ENCODE measurements around the gene ENOX2.
"Not testable (repeated sequence)": the region's sequence is repeated elsewhere in the genome, so short reads cannot be mapped to it uniquely, and the experiment has no call there.

The ENOX2 gene, protein sequence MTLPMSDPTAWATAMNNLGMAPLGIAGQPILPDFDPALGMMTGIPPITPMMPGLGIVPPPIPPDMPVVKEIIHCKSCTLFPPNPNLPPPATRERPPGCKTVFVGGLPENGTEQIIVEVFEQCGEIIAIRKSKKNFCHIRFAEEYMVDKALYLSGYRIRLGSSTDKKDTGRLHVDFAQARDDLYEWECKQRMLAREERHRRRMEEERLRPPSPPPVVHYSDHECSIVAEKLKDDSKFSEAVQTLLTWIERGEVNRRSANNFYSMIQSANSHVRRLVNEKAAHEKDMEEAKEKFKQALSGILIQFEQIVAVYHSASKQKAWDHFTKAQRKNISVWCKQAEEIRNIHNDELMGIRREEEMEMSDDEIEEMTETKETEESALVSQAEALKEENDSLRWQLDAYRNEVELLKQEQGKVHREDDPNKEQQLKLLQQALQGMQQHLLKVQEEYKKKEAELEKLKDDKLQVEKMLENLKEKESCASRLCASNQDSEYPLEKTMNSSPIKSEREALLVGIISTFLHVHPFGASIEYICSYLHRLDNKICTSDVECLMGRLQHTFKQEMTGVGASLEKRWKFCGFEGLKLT

DNA sequence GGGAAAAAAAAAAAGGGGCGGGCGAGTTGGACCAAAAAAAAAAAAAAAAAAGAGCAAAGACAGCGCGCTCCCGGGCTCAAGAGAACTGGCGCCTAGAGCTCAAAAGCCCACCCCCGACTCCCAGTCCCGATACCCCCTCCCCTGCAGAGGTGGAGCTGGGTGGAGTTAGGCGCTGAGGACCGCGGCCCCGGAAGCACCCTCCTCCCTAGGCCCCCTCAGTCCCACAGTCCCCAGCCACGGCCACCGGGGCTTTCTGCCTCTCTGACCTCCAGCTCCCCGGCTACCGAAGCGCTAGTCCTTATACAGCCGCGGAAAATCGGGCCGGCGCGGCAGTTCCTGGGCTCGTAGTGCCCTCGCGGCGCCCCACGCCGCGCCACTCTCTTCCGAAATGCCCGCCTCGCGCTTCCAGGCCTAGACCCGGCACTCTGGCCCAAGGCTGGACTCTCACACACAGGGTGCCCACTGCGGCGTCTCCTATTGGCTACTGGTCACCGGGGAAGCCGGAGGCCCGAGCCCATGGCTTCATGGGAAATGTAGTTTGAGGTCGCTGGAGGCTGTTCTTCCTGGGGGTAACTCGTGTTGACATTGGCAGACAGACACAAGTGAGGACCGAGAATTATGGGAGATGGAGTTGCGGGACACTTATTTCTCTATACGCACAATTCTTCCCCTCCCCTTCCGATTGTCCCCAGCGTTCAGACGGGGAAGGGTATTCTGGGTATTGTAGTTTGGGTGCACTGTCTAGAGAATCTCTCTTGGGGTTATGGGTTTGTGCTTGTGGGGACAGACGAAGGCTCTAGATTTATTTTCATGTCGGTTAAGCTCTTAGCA lies at the start of gene ENOX2:
TSS of gene ENOX2 (minus strand) at position 427 of the 831 bp plus-strand sequence. CDS start 199,993 bp downstream, outside the sequence.
- DNase-seq: peak; percentile 62 to 98 (median 91)

DNA sequence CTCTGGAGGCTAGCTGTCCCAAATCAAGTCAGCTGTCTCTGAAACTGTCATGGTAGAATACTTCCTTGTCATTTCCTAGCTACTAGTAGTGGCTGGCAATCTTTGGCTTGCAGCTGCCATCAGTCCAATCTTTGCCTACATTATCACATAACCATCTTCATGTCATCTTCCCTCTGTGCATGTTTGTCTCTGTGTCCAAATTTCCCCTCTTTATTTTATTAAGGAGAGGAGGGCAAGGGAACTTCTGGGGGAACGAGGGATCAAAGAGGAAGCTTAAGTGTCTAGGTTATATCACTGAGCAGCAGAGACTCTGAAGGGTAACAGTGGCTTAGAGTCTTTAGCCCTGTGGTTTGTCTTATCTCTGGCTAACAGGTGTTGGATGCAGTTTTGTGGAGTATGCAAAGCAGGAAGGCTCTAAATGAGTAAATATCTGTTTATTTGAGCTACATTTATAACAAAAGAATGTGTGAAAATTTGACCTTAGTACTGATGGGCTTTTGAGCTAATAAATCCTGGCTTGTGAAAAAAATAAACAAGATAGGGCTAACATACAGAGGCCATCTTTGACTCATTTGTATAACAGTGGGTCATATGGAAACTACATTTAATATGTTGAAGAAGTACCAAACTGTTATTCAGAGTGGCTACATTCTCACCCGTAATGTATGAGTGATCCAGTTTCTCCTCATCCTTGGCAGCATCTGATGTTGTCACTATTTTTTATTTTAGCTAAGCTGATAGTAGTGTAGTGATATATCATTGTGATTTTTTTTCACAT lies 49.4 kb upstream of the ENOX2 start:
- no peak for DNase-seq

DNA sequence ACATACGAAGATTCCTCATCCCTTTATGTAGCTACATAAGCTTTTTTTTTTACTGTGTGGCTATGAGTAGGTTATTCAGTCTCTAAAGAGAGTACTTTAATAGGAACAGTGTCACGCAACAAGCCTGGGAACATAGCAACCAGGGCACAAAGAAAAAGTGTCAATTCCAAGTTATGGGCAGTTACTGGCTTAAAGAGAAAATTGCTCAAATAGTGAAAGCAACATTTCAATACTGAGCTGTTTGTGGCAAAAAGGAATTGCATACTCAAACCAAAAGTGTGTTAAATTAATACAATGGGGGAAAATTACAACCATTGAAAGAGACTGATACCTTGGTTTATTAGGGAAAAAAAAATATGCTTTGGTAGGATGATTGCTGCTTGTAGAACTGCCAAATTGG lies 41.2 kb upstream of the ENOX2 start:
- no peak for DNase-seq

DNA sequence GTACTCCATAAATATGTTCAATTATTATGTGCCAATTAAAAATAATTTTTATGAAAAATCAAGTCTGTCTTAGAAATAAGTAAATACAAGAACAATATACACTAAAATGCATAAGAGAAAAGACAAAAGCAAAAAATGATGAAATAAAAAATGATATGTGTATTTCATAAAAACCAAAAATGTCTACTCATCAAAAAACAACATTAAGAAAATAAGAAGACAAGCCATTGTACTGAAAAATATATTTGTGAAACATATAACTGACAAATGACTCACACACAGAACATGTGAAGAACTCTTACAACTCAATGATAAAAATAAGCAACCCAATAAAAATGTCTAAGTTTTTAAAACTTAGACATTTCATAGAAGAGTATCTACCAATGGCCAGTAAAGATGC lies 34.1 kb upstream of the ENOX2 start:
- no peak for DNase-seq

DNA sequence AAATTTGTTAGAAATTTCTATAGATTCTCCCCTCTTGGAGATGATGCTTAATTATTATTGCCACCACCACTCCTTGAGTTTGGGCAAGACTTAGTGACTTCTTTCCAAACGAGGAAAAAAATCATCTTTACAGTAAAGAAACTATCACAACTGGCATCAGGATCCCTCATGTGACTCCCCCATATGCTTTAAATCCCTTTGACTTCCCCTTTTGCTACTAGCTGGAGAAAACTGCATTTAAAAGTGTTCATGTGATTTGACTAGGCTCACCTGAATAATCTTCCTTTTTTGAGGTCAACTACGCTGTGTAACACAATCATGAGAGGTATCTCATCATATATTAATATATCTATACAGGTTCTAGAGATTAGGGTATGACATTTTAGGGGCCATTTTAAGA lies 30.3 kb upstream of the ENOX2 start:
- DNase-seq: no peak

DNA sequence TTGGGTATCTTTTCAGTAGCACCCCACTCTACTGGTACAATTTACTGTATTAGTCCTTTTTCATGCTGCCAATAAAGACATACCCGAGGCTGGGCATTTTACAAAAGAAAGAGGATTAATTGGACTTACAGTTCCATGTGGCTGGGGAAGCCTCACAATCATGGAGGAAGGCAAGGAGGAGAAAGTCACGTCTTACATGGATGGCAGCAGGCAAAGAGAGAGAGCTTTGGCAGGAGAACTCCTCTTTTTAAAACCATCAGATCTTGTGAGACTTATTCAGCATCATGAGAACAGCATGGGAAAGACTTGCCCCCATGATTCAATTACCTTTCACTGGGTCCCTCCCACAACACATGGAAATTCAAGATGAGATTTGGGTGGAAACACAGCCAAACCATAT lies 17.4 kb upstream of the ENOX2 start:
- not testable (repeated sequence) for DNase-seq

DNA sequence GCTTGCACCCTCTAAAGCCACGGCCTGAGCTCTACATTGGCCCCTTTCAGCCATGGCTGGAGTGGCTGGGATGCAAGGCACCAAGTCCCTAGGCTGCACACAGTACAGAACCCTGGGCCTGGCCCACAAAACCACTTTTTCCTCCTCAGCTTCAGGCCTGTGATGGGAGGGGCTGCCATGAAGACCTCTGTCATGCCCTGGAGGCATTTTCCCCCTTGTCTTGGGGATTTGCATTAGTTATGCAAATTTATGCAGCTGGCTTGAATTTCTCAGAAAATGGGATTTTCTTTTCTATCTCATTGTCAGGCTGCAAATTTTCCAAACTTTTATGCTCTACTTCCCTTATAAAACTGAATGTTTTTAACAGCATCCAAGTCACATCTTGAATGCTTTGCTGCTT lies 16.7 kb upstream of the ENOX2 start:
- DNase-seq: not testable (repeated sequence)

DNA sequence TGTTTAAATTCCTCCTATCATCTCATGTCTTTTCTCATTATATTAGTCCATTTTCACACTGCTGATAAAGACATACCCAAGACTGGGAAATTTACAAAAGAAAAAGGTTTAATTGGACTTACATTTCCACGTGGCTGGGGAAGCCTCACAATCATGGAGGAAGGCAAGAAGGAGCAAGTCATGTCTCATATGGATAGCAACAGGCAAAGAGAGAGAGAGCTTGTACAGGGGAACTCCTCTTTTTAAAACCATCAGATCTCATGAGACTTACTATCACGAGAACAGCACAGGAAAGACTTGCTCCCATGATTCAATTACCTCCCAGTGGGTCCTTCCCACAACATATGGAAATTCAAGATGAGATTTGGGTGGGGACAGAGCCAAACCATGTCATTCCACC lies 15.5 kb upstream of the ENOX2 start:
- DNase-seq: not testable (repeated sequence)

DNA sequence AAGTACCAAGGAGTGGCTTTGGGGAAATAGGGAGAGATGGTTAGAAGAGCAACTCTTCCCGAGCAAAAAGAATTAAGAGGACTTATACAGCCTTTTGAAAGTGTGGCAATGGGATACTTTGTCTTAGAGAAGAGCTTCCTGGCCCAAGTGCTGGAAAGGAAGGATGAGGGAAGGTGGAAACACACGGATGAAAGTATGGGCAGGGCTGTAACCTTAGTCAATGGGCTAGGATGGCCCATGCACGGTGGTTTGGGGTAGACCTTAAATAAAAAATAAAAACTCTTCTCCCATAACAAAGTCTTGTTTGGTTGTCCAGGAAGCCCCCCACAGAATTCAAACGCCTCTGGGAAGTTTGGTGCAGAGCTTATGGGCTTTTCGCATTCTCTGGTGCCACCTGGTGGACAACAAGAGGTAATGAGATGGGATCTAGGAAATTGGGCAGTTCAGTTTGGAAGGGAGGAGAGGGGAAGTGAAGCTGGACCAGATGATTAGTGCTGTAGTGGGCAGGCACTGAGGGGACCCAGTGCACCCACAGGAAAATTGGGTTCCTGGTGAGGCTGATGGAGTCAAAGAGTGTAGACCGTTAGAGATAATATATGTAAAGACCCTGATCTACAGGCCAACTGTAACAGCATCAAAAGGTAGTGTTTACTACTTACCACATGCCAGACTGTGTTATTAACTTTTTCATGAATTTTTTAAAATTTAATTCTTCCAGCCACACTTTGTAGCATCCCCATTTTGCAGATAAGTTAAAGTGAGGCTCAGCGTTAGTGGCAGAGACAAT lies 13.8 kb upstream of the ENOX2 start:
- peak in 30 of 58 donors; percentile 0 to 38 (median 4) for DNase-seq

DNA sequence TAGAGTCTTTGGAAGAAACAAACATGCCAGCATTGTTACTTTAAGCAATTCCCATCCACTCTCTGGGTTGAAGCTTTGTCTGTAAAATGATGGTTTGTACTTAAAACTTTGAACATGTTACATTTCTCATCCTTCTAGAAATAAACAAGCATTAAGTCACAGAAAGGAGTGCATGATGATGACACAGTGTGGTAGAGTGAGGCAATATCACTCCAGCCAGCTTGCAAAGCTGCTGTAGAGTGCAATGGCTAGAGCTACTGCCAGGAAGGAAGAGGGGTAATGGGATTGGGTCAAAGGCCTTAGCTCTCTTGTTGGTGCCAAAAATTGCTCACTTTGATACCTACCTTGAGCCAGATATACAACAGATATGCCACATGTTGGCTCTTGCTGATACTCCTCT lies 12.3 kb upstream of the ENOX2 start:
- no peak for DNase-seq

DNA sequence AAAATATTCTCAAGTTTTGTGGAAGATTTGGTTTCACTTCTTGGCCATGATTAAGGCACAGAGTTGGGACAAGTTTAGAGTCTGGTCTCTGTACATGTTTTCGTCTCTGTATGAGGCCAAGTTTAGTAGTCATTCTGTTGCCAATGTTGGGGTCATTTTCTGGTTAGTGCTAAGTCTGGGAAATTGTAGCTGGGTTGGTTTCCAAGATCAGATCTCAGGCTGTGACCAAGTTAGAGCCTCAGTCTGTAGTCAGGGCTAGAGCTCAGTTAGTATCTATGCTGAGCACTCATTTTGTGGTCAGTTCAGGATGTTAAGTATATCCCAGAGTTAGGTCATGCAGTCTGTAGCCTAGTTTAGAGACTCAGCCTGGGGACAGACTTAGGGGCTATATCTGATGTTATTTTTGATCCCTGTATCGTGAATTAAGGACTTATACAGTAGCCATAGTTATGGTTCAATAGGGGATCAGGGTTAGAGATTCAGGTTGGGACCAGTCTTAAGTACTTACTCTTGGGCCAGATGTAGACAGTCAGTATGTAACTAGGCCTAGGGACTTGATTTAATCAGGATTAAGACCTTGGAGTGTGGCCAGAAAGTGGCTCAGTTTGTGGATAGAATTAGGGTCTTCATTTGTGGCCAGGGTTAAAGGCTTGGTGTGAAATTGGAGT lies 6.6 kb upstream of the ENOX2 start:
- DNase-seq: no peak

DNA sequence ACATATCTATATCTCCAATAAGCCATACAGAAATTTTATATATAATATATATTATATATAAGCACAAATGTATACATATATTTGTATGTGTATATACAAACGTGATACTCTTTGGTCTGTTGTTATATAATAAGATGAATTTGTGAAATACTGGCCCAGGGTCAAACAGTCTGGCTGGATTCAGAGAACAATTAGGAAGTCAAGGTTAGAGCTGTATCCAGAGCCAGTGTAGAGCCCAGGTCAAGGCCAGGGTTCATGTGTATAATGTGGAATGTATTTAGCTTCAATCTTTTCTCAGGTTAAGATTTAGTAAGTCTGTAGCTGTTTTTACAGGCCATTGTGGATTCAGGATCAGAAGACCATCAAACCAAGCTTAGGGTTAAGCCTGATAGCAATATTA lies 3.8 kb upstream of the ENOX2 start:
- no peak for DNase-seq

DNA sequence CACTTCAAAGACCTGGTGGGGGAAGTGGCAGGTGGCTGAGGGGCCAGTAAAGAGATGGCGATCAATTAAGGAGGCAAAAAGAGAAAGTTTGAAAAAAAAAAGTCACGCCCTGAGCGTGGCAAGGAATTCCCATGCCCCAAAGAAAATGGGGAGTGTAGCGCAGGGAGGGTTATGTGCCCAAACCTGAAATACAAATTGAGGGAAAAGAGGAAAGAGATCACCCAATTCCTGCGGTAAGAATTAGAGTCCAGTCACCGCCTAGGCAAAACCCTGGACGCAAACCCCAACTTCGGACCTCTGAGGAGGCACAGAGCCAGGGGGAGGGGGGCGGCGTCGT lies 595 bp downstream of the ENOX2 start:
- DNase-seq: no peak

DNA sequence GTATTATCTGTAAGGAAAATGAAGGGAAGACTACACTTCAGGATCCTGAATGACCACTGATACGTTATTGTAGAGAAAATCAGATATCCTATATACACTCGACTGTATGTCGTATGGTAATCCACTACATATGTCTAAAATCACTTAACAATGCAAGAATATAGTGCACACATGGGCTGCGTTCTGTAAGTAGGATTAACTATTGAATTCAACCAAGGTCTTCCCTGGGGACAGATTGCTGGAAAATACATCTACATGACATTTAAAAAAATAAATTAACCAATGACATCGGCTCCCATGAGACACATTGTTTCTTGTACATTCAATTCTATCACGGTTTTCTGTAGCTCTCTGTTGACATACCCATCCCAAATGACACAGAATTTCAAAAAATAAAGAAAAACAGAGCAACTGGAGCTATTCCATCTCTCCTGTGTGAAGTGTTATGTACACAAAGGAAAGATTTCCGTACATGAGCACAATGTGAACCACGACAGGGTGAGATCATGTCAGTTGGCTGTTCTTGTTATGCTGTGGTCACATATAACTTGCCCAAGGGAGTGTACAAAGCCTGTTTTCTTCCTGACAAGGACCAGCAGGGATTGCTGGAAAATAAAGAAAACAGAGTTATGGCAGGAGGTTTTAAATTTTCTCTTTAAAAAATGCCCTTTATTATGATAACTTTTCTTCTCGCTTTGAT lies 6.1 kb downstream of the ENOX2 start:
- peak in 1 of 58 donors; percentile 2 for DNase-seq

DNA sequence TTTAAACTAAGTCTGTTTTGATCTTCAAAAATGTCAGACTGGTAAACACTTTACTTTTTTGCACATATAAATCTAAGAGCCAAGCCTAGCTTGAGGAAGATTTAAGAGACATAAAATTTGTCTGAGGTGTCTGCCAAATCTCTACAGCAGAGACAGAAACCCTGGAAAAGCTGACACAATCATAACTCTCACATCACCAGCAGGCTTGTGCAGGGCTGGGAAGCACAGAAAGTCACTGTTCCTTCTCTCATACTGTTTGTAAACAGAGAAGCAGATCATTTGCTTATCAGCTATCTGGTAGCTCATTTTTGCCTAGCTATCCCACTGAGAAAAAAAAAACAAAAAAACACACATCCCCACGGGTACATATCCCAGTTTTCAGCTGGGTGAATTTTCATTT lies 7.0 kb downstream of the ENOX2 start:
- peak in 7 of 58 donors; percentile 0 to 13 (median 3) for DNase-seq

DNA sequence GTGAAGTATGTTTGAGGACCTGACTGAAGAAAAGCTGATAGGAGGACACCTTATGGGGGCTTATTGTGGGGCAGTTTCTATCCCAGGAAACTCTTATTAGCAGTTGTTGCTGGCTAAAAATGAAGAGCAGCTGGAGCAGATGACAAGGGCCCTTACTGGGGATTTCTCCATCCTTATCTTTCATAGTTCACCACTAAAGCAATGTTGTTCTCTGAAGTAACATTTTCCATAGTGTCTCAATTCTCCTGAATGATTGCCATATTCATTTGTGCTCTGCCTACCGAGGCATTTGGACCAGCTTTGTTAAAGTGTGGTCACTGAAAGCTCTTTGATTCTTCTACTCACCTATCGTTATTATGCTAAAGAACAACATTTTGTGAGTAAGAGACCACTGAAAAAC lies 7.7 kb downstream of the ENOX2 start:
- DNase-seq: no peak

DNA sequence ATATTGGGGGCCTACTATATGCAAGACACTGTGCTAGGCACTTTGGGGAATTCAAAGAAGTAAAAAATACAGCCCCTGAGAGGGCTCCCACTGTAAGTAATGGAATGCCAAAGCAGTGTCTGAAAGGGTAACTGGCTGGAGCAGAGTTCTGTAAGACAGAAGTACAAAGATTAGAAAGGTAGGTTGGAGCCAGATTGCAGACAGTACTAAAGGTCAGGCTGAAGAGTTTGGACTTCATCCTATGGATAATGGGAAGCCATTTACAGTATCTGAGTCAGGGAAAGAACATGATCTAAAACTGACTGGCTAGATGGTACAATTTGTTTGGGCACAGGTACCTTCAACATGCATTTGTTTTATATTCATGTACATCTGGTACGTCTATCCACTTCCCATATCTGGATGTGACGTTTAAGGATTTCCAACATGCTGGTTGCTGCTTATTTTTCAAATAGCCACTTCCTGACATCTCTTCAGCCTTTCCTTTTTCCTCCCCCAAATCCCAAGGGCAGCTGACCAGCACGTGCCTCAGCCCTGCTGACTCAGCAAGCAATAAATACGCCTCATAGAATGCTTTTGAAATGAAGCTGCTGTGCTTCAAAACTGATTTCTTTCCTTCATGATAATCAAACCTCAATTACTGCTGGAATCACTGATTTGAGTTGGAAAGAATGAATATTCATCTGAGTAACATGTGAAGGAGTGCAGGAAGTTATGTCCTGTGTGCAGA lies 9.5 kb downstream of the ENOX2 start:
- peak in 1 of 58 donors; percentile 0 for DNase-seq

DNA sequence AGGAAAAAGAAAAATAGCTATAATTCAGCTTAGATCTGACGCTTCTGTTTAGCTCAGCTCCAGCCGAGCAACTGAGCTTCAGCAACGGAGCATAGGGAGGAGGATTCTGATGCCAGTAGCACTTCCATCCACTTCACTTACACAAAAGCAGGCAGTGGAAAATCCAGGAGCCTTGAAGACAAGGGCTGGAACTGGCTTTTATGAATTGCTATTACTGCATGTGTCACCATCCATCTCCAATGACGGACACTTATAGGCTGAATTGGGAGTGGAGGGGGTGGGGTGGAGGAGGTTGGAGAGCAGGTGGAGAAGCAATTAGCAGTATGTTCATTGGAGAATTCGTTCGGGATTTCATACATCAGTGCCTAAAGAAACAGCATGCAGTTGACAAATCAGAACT lies 15.6 kb downstream of the ENOX2 start:
- DNase-seq: peak in 3 of 58 donors; percentile 0 to 2 (median 0)

DNA sequence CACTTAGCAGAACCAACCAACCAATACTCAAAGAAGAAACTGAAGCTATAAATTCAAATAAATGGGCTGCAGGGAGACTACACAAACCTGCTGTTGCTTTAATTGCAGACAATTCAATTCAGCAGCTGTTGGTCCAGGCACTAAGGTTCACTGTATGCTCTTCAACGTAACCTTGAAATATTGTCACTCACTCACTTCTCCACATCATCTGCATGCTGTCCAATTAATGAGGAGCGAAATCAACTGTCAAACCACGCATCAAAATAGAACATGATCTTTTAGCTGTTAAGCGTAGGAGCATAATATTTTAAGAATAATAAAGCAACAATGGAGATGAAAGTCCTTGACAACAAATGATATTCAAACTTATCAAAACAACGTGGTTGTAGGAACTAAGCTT lies 17.0 kb downstream of the ENOX2 start:
- no peak for DNase-seq

Measured in anterior cingulate cortex (tissue), 58 donors.